Esophagus squamous epithelium (tissue), 4 donors: ENCODE measurements around the gene JPH2.

Experiments used
- POLR2A ChIP-seq, 4 donors: fragments of 450-650 bp; IDR thresholded peaks; one replicate each; pipeline ENCODE4 v1.6.1; 2017; ENCODE audit warnings: antibody characterized with exemption in 4 of 4, mild to moderate bottlenecking in 4 of 4, moderate library complexity in 3 of 4
- TF ChIP-seq, protein P1 (sequence below), 6 experiments: fragments of 450-650 bp in 4 of 6; fragments of 200-600 bp in 2 of 6; sonication (generic) in 2 of 6; IDR thresholded peaks; one replicate each; pipeline ENCODE4 v1.5.1; 2016 to 2019; ENCODE audit warnings: antibody characterized with exemption in 6 of 6, mild to moderate bottlenecking in 4 of 6, moderate library complexity in 4 of 6

DNA sequence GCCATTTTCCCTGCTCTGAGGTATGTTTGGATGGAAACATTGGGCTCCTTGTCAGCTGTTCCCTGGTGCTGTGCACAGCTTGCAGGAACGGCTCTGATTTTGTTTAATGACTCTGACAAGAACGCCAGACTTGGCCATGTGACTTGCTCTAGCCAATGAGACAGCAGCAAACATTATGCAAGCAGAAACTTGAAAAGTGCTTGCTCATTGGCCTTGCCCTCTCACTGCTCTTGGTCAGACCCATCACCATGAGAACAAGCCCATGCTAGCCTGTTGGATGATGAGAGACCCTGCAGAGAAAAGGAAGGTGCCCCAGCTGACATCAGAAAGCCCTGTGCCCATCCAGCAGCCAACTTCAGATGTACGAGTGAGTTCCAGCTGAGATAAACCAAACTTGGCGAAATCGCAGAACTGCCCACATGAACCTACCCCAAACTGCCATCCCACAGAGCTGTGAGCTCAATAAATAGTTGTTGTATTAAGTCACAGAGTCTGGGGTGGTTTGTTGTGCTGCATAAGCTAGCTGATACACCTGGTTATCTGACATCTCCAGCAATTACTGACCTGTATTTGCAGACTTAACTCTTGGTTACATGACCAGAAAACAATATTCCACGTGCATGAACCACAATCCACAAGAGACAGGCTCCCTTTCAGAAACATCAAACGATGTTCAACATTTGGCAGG, 96.9 kb downstream of the JPH2 start:
- TF ChIP-seq, protein P1, sequence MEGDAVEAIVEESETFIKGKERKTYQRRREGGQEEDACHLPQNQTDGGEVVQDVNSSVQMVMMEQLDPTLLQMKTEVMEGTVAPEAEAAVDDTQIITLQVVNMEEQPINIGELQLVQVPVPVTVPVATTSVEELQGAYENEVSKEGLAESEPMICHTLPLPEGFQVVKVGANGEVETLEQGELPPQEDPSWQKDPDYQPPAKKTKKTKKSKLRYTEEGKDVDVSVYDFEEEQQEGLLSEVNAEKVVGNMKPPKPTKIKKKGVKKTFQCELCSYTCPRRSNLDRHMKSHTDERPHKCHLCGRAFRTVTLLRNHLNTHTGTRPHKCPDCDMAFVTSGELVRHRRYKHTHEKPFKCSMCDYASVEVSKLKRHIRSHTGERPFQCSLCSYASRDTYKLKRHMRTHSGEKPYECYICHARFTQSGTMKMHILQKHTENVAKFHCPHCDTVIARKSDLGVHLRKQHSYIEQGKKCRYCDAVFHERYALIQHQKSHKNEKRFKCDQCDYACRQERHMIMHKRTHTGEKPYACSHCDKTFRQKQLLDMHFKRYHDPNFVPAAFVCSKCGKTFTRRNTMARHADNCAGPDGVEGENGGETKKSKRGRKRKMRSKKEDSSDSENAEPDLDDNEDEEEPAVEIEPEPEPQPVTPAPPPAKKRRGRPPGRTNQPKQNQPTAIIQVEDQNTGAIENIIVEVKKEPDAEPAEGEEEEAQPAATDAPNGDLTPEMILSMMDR (IDR thresholded peaks at IDR 0.05) = no peak
- peak in 1 of 4 donors; percentile 11 for TF ChIP-seq POLR2A (IDR thresholded peaks at IDR 0.05)
